ENCODE measurements around the gene PIP5K1B.

GRCh38 chr9:68967800-68968199 lies 262.8 kb downstream of the PIP5K1B start:
- TF ChIP-seq, protein P1, sequence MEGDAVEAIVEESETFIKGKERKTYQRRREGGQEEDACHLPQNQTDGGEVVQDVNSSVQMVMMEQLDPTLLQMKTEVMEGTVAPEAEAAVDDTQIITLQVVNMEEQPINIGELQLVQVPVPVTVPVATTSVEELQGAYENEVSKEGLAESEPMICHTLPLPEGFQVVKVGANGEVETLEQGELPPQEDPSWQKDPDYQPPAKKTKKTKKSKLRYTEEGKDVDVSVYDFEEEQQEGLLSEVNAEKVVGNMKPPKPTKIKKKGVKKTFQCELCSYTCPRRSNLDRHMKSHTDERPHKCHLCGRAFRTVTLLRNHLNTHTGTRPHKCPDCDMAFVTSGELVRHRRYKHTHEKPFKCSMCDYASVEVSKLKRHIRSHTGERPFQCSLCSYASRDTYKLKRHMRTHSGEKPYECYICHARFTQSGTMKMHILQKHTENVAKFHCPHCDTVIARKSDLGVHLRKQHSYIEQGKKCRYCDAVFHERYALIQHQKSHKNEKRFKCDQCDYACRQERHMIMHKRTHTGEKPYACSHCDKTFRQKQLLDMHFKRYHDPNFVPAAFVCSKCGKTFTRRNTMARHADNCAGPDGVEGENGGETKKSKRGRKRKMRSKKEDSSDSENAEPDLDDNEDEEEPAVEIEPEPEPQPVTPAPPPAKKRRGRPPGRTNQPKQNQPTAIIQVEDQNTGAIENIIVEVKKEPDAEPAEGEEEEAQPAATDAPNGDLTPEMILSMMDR (IDR thresholded peaks at IDR 0.05), result no peak
- TF ChIP-seq POLR2A (IDR thresholded peaks at IDR 0.05), result no peak

Measured in uterus (tissue), 2 donors.